HFF-Myc (cell line): ENCODE measurements around the gene ABCB6.

Source experiments
- DNase-seq: peaks from one replicate; pipeline ENCODE4 v3.0.0-alpha.2; 2011; ENCODE audit warnings: low read depth; ENCODE audit errors: extremely low read depth
- H3K4me3 ChIP-seq: replicated peaks from 2 replicates; pipeline ENCODE4 v1.5.1; 2011; ENCODE audit warnings: low read depth, mild to moderate bottlenecking, control low read depth, low read length
- TF ChIP-seq, protein P1 (sequence below): IDR thresholded peaks from 2 replicates; pipeline ENCODE4 v1.5.1; 2012; ENCODE audit warnings: mild to moderate bottlenecking, low read depth, low read length, control low read depth; ENCODE audit errors: missing control alignments

The ABCB6 gene

DNA sequence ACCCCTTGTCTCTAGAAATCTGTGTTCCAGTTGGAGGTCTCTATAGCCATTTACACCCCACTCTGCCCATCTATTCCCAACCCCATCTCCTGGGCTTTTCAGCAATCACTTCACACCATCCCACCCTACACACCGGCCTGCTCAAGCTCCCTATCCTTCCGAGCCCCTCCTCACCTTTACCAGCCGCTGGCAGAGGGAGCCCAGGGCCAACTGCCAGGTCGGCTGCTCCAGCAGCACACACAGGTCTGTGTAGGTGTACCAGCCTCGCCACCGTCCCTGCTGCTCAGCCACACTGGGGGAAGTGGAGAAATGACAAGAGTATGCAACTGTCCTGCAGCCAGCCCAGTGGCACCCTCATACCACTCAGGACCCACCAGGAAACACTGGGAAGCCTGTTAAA lies 45.6 kb downstream of the ABCB6 start:
- no peak overlapping the region for H3K4me3 ChIP-seq
- TF ChIP-seq, protein P1, sequence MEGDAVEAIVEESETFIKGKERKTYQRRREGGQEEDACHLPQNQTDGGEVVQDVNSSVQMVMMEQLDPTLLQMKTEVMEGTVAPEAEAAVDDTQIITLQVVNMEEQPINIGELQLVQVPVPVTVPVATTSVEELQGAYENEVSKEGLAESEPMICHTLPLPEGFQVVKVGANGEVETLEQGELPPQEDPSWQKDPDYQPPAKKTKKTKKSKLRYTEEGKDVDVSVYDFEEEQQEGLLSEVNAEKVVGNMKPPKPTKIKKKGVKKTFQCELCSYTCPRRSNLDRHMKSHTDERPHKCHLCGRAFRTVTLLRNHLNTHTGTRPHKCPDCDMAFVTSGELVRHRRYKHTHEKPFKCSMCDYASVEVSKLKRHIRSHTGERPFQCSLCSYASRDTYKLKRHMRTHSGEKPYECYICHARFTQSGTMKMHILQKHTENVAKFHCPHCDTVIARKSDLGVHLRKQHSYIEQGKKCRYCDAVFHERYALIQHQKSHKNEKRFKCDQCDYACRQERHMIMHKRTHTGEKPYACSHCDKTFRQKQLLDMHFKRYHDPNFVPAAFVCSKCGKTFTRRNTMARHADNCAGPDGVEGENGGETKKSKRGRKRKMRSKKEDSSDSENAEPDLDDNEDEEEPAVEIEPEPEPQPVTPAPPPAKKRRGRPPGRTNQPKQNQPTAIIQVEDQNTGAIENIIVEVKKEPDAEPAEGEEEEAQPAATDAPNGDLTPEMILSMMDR: no peak
- DNase-seq: no peak

DNA sequence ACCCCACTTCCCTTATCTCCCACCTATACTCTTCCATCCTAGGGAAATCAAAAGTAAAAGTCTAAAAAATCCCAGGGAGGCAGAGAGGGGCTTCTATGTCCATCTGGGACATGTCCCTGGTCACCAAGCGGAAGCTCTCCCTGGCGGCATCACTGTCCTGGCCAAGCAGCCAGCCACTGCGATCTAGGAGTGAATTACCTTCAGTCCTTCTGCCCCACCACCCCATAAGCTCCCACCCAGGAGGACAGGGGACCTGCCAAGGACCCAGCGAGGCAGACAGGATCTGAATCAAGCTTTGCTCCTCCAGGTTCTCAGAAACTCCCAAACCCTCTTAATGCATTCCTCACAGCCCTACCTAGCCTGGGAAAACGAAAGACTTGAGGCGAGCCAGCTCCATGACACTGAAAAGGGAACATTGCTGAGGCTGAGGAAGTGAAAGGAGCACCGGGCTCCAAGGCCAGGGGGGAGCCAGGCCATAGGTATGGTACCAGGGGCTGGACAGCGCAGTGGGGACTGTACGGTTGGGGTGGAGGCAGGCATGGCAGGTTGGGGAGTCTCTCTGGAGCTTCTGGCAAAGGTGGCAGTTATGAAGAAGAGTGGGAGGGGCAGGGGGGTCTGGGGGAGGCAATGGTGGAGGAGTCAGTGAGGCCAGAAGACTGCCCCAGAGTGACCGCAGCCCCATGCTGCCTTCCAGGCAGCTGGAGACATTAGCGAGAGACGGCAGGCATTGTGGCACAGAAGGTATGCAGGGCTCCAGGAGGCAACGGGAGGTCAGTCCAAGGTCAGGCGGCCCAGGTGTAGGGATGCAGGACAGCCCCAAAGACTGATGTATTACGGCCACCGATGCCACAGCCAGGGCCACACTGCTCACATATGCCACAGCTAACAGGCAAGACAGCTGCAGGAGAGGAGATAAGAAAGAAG lies 46.3 kb downstream of the ABCB6 start:
- no peak for DNase-seq
- no peak overlapping the region for H3K4me3 ChIP-seq
- TF ChIP-seq, protein P1: no peak

DNA sequence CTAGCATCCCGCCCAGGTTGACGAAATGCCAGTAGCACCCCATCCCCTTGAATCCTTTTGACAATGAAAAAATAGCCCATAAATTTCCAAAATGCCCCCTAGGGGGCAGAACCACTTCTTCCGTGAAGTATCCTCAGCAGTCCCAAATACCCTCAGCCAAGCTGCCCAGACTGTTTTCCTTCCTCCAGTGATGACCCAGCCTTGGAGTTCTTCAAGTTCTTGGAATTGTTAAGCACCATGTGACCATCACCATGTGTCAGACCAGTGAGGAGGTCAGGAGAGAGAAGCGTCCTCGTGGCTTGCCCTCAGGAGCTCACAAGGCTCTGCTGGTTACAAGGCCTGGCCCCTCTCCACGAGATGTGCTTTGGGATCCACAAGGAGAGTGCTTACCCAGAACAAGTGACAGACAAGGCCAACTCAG lies 47.5 kb downstream of the ABCB6 start:
- peak; percentile 59 for DNase-seq
- H3K4me3 ChIP-seq: no peak overlapping the region
- TF ChIP-seq, protein P1: peak; percentile 79

DNA sequence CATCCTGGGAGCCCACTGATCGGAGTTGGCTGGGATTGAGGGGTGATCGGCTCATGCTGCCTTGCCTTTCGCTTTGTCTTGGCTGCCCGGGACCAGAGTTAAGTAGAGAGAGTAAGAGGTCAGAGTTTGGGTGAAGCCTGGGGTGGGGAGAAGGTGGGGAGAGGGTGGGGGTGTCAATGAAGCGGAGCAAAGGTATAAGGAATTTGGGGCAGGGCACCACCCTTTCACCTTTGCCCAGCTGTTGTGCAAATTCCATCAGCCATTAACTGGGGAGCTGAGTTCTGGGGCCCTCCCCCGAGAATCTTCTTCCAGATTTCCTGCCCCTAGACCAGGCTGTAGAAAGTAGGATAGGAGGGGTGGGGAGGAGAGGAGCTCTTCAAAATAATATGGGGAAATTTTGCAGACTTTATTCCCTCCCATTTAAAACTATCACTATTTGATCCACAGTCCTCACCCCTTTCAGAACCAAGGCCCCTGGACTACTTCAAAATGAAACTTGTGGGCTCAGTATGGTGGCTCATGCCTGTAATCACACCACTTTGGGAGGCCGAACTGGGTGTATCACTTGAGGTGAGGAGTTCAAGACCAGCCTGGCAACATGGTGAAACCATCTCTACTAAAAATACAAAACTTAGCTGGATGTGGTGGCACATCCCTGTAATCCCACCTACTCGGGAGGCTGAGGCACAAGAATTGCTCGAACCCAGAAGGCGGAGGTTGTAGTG lies 48.7 kb downstream of the ABCB6 start, which contains the start of gene SLC23A3:
TSS of gene SLC23A3 (minus strand) at position 100 of the 725 bp plus-strand sequence. CDS start at position 55, 45 bp downstream.
- TF ChIP-seq, protein P1: no peak
- H3K4me3 ChIP-seq: no peak within 1 kb of the TSS
- no peak for DNase-seq

DNA sequence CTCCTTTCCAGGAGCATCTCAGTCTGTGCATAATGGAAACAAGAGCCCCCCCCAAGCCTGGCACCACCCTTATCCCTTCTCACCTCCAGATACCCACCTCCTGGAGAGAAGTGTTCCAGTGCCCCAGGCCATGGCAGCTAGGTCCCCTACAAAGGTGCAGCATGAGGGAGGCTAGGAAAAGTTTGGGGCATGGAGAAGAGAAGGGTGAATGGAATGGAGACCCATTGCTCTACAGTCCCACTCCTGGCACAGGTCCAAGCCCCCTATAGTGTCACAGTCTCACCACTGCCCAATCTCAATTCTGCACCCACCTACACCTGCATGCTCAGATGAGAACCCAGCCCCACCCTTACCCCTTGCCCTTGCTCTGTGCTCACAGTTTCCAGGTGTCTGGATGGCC lies 49.8 kb downstream of the ABCB6 start:
- H3K4me3 ChIP-seq: no peak overlapping the region
- no peak for DNase-seq
- TF ChIP-seq, protein P1: no peak

DNA sequence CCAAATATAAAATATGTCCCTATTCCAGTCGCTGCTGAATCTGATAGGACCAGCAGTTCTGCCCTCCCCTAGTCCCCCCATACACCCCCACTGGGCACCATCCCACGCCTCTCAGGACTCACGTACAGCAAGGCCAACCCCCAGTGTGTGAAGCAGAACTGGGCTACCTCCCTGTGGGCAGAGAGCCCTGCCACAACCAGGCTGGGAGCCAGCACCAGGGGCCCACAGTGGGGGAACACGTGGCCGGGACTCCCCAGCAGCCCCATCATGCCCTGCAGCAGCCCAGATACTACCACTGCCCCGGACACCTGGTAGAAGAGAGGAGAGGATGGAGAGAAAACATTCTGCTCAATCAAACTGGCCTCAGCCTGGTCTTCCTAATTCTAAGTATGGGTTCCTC lies 50.2 kb downstream of the ABCB6 start:
- no peak overlapping the region for H3K4me3 ChIP-seq
- DNase-seq: no peak
- TF ChIP-seq, protein P1: no peak
